Sciatic nerve (tissue), 2 donors: ENCODE data around the gene IL21R. TPM values are rescaled to one million over a fixed set of nuclear protein-coding genes. Genes with fewer than 3 reads are reported as not detected.
"Not testable (repeated sequence)": the region's sequence is repeated elsewhere in the genome, so short reads cannot be mapped to it uniquely, and the experiment has no call there.

Experiments used
- ATAC-seq: fragments of 200-7000 bp; cut with Tn5 transposase; one replicate; pipeline ENCODE4 v1.9.1; 2020; ENCODE audit warnings: mild to moderate bottlenecking, moderate library complexity
- DNase-seq: peaks from one replicate; pipeline ENCODE4 v3.0.0-alpha.2; 2020; ENCODE audit warnings: low spot score
- intact Hi-C: fragments of 100-400 bp; cut with DNase I; formaldehyde crosslinking; loops from one replicate; pipeline ENCODE4 v1.14.2; 2022
- total RNA-seq: library from RNA; stranded (reverse); fragmentation: NEBNext Ultra II Directional; extraction: Animal tissue kit (Norgen Biotek cat#: 25700); gene quantifications from one replicate; pipeline ENCODE4 v1.2.1, GENCODE V29; 2021
- donor health status: DM: no; HTN: no; CAD: no.
- donor health status: DM: no; HTN: no; CAD: no.

Gene IL21R
- total RNA-seq, 1 donor from 2014 or later, result 1.7 TPM

- intact Hi-C loops, result loop anchor here (5.0 kb wide), 1 partner anchor 303 kb away; no protein-coding TSS in a partner anchor
- no peak for ATAC-seq
- DNase-seq, result no peak
Measured at GRCh38 chr16:27455700-27456099, 53.7 kb downstream of the IL21R start.

- intact Hi-C loops, result loop anchor here (5.0 kb wide), 1 partner anchor 305 kb away; no protein-coding TSS in a partner anchor
- not testable (repeated sequence) for ATAC-seq, DNase-seq
Measured at GRCh38 chr16:27457605-27457900, 55.6 kb downstream of the IL21R start.

- intact Hi-C loops, result loop anchor here (5.0 kb wide), 1 partner anchor 306 kb away; no protein-coding TSS in a partner anchor
- DNase-seq (no peak), ATAC-seq (no peak)
Measured at GRCh38 chr16:27458258-27458657, 56.3 kb downstream of the IL21R start.

- intact Hi-C loops, result loop anchor here (5.0 kb wide), 1 partner anchor 307 kb away; no protein-coding TSS in a partner anchor
- DNase-seq, result no peak
- no peak for ATAC-seq
Measured at GRCh38 chr16:27458987-27459688, 57.2 kb downstream of the IL21R start.

GRCh38 chr16:27460213-27460612 lies 58.2 kb downstream of the IL21R start:
- ATAC-seq, result no peak
- intact Hi-C loops, result no loop called here
- DNase-seq, result no peak

- ATAC-seq (peak; percentile 3), DNase-seq (no peak)
- intact Hi-C loops, result no loop called here
Measured at GRCh38 chr16:27460663-27461482, 58.9 kb downstream of the IL21R start.

GRCh38 chr16:27461483-27462171 lies 59.7 kb downstream of the IL21R start:
- ATAC-seq (peak; percentile 34), DNase-seq (no peak)
- intact Hi-C loops, result no loop called here

- intact Hi-C loops, result no loop called here
- ATAC-seq (peak; percentile 35), DNase-seq (no peak)
Measured at GRCh38 chr16:27462200-27462845, 60.3 kb downstream of the IL21R start.

- ATAC-seq (no peak), DNase-seq (no peak)
- intact Hi-C loops, result no loop called here
Measured at GRCh38 chr16:27462846-27463682, 61.1 kb downstream of the IL21R start.

GRCh38 chr16:27463741-27464591 lies 62.0 kb downstream of the IL21R start:
- no peak for ATAC-seq
- no peak for DNase-seq
- intact Hi-C loops, result no loop called here

- intact Hi-C loops, result no loop called here
- ATAC-seq (no peak), DNase-seq (no peak)
Measured at GRCh38 chr16:27464626-27465482, 62.9 kb downstream of the IL21R start.

- DNase-seq (no peak), ATAC-seq (no peak)
- intact Hi-C loops, result no loop called here
Measured at GRCh38 chr16:27465483-27465879, 63.5 kb downstream of the IL21R start.

GRCh38 chr16:27468941-27469531 lies 67.1 kb downstream of the IL21R start:
- DNase-seq, result no peak
- intact Hi-C loops, result no loop called here
- ATAC-seq, result no peak

GRCh38 chr16:27470567-27471431 lies 68.8 kb downstream of the IL21R start:
- DNase-seq (no peak), ATAC-seq (peak; percentile 29)
- intact Hi-C loops, result no loop called here

GRCh38 chr16:27471661-27472060 lies 69.7 kb downstream of the IL21R start:
- DNase-seq, result no peak

More at GRCh38 chr16:27471661-27472060, 69.7 kb downstream of the IL21R start:
- intact Hi-C loops, result no loop called here
- ATAC-seq, result no peak
